Uterus (tissue), 2 donors: ENCODE data around the gene ARID1B.

Source experiments
- CTCF ChIP-seq, 4 experiments: fragments of 200-600 bp in 2 of 4; fragments of 450-650 bp in 2 of 4; sonication (generic) in 2 of 4; IDR thresholded peaks; one replicate each; pipeline ENCODE4 v1.5.1; 2016 to 2019; ENCODE audit warnings: antibody characterized with exemption in 4 of 4, mild to moderate bottlenecking in 2 of 4, moderate library complexity in 1 of 4
- POLR2A ChIP-seq, 2 donors: fragments of 450-650 bp; IDR thresholded peaks; one replicate each; pipeline ENCODE4 v1.6.1; 2016; ENCODE audit warnings: antibody characterized with exemption in 2 of 2, mild to moderate bottlenecking in 1 of 2, moderate library complexity in 1 of 2

DNA sequence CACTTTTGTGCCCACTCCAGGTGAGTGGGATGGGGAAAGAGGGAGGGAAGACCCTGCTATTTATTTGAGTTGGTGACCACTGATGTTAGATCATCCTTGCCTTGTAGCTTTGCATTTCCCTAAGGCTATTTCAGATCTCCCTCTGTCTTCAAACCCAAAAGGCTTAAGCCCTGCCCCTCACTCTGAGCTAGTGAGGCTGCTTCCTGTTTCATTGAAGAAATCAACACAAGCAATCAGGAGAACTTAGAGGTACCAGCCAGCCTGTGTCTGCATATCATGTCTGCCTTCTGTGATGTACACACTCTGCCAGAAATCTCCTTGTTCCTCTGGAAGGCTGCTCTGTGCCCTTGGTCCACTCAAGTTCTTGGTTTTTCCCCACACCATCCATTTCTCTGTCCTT lies 135.3 kb downstream of the ARID1B start:
- no peak for TF ChIP-seq POLR2A (IDR thresholded peaks at IDR 0.05)
- TF ChIP-seq CTCF (IDR thresholded peaks at IDR 0.05): no peak
